HG02973 (cell line): ENCODE results near the gene MACROD2.
A peak's percentile ranks its signal among the peaks of the same experiment; 100 is the strongest.

ENCODE experiments used
- ATAC-seq: cut with Tn5 transposase; IDR thresholded peaks from one replicate; pipeline ENCODE4 v1.9.1; 2021; ENCODE audit warnings: moderate library complexity; ENCODE audit not compliant: unreplicated experiment

Gene MACROD2

GRCh38 chr20:14331646-14332045 is 336.3 kb downstream of the MACROD2 start:
- no peak for ATAC-seq

DNA sequence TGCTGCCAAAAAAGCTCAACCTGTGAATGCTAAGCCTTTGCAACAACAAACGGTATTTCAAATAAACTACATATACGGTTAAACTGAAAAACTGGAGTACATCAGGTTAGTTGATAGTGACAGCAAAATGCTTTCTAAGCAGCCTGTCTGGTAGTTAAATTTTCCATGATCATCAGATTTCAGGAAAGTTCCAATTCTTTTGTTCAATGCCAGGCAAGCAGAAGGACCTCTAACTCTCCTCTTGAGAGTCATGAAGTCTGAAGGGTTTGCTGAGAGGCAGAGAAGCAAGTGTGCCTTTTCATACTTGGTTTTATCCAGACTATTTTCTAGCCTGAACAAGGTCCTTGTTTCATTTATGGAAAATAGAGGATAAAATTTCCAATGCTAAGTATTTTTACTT is 337.6 kb downstream of the MACROD2 start:
- ATAC-seq: no peak

DNA sequence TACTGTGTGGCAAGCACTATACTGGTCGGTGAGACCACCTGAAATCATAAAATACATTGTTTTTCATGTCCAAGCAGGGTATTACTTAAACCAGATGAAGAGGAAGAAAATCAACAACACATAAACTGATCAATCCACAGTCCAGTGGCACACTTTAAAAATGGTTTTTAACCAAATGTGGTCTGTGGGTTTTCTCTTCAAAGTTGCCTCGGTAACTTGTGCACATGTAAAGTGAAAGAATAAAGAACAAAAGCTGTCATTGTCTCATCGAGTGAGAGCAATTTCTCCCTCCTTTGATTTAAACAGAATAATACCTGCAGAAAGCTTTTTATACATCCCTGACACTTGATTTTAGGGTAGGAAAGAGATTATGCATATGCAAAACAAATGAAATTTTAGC is 338.4 kb downstream of the MACROD2 start:
- no peak for ATAC-seq

- ATAC-seq: no peak
These were observed 339.1 kb downstream of the MACROD2 start for GRCh38 chr20:14334306-14334930.

- no peak for ATAC-seq
These were observed 339.7 kb downstream of the MACROD2 start for GRCh38 chr20:14335052-14335451.

DNA sequence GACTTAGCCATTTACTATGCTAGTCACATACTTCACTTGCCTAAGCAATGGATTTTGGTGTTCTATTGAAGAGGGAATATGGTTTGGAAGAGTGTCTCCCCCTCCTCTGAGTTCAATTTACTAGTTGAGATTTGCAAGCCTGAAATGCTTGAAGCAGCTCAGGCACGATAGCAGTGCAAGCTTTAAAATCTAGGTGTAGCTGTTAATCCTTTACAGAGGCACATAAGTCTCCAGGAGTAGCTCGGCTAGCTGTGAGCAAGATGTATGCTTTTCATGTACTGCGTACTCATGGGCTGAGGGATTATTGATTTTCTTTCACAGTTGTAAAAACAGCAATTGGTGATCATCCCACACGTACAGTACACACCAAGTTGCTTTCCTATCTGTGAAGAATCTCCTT is 341.4 kb downstream of the MACROD2 start:
- ATAC-seq: no peak

GRCh38 chr20:14337400-14338171 is 342.3 kb downstream of the MACROD2 start, which contains the start of gene FLRT3:
Gene FLRT3, minus strand, starts transcription at chr20:14337612. Its CDS starts 10,106 bp downstream, at chr20:14327506.
- peak; percentile 97 for ATAC-seq

GRCh38 chr20:14341801-14342200 is 346.5 kb downstream of the MACROD2 start:
- no peak for ATAC-seq

- ATAC-seq: no peak
These were observed 347.6 kb downstream of the MACROD2 start for GRCh38 chr20:14342918-14343317.

DNA sequence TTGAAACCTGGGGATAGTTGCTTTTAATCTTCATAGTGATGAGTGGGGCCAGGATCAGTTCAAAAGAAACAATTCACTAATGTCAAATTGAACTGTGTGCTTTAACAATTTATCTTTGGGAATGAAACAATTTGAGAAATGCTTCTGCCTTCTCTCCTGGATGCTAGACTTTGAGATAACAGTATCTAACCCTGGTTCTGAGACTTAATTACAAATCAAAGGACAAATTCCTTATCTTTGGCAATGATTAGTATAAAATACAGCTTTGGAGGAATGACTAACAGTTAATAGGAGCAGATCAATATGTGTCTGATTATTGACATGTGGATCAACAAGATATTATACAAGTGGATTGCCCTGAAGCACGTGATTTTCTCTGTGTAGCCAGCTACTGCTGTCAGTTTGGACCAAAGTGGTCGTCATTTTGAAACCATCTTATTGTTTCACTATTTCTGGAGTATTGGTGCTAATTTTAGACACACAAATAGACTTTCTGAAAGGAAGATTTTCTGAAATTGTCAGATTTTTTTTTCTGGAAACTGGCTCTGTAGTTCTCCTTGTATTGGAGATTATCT is 348.3 kb downstream of the MACROD2 start:
- ATAC-seq: no peak

DNA sequence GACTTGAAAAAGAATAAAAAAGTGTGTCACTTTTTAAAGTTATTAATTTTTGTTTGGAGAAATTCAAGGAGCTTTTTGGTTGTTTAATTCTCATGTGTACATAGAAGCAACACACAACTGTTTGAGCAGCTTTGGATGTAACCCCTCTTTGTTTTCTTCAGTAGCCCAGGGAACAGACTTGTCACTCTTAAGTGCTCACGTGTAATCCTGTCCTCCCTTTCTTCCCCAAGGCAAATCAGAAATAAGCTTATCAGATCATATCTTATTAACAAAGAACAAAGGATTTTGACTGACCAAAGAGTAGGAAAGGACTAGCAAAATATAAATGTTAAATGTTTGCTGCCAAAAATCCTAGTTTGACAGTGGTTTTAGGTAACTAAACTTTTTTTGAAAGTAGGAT is 349.4 kb downstream of the MACROD2 start:
- no peak for ATAC-seq

- no peak for ATAC-seq
These were observed 360.5 kb downstream of the MACROD2 start for GRCh38 chr20:14355791-14356190.

GRCh38 chr20:14360416-14360815 is 365.1 kb downstream of the MACROD2 start:
- no peak for ATAC-seq

GRCh38 chr20:14361509-14362345 is 366.4 kb downstream of the MACROD2 start:
- no peak for ATAC-seq

GRCh38 chr20:14374196-14374595 is 378.9 kb downstream of the MACROD2 start:
- no peak for ATAC-seq

DNA sequence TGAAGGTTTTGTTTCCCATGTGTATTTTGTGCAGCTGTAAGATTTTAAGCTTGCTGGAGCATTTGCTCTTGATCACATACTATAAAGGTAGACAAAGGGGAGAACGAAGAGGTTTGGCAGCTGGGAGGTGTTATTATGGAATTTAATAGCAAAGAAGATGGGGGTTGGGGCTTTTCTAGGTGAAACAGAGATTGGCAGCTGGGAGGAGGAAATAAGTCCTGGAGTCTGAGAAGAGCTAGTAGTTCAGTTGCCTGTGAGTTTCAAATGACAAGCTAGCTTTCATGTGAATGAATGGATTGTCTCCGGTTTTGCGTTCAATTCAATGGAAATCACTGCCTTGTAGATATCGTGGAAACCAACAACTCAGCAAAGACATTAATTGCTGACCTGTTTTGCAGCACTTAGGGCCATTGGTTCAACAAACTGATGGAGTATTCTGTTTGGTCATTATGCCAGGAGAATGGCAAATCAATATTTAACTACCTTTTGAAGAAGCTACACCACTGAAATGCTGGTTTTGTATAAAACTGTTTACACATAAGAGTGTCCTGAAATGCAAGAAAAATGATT is 380.2 kb downstream of the MACROD2 start:
- no peak for ATAC-seq

GRCh38 chr20:14378326-14378725 is 383.0 kb downstream of the MACROD2 start:
- no peak for ATAC-seq

DNA sequence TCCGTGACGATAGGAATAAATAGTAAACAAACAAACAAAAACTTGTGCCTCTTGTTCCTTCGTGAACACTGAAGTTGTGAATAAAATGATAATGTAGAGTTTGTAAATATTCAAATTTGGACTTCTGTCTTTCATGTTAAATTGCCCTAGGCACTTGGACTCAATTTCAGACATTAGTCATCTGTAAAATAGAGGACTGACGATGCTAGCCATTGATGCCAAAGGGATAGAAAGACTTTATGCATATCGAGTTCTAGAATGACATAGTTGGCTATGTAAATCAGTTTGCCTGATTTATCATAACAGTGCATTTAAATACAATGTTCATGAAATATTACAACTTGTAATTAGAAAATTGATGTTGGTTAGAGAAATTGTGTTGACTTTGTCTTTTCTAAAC is 388.0 kb downstream of the MACROD2 start:
- ATAC-seq: no peak

DNA sequence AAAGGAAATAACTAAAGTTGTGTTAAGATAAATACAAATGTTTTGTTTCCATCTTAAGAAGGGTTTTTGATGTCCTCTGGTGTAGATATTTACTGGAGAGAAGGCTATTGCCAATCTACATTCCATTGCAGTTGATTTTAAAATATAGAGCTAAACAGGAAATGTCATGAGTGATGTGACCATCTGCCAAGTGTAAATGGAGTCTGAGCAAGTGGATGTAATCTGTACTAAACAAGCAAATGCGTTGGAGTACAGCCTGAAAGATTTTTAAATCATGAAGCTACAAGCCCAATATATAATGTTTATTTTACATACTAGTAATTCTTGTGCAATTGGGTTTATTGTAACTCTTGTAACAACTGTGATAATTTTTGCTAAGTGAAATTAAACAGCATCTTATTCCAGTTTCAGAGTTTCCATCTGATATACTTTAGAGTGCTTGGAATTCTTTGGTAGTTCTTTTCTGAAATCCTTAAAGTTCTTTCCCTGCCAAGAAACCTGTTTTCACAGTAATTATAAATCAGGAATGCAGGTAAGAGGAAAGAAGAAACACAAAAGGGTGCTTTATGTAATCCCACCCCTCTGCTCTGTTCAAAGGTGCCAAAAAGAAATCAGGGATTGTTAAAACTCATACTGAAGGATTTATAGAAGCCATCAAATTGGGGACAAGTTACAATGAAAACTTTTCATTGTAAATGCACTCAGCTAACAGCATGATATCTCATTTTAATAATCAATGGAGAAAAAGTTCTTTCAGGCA is 389.3 kb downstream of the MACROD2 start:
- no peak for ATAC-seq

GRCh38 chr20:14385176-14385740 is 389.9 kb downstream of the MACROD2 start:
- ATAC-seq: no peak
